GM21529 (cell line): ENCODE measurements around the gene TSPEAR.

Experiments used
- ATAC-seq: cut with Tn5 transposase; IDR thresholded peaks from one replicate; pipeline ENCODE4 v1.9.1; 2021; ENCODE audit not compliant: unreplicated experiment

Gene TSPEAR

GRCh38 chr21:44741921-44742320 is 30.5 kb upstream of the TSPEAR start:
- ATAC-seq, result no peak

GRCh38 chr21:44740742-44741141 is 29.4 kb upstream of the TSPEAR start:
- no peak for ATAC-seq

- no peak for ATAC-seq
These were observed 27.9 kb upstream of the TSPEAR start for GRCh38 chr21:44739316-44739715.

- ATAC-seq, result no peak
These were observed 27.2 kb upstream of the TSPEAR start for GRCh38 chr21:44738621-44739020.

GRCh38 chr21:44737706-44738354 is 26.5 kb upstream of the TSPEAR start:
- no peak for ATAC-seq

GRCh38 chr21:44736291-44737004 is 25.1 kb upstream of the TSPEAR start:
- ATAC-seq, result no peak

- ATAC-seq, result no peak
These were observed 24.4 kb upstream of the TSPEAR start for GRCh38 chr21:44735821-44736220.

- ATAC-seq, result no peak
These were observed 23.5 kb upstream of the TSPEAR start for GRCh38 chr21:44734841-44735240.

- no peak for ATAC-seq
These were observed 22.8 kb upstream of the TSPEAR start for GRCh38 chr21:44734026-44734745.

GRCh38 chr21:44732956-44733355 is 21.6 kb upstream of the TSPEAR start:
- ATAC-seq, result no peak

- ATAC-seq, result no peak
These were observed 20.9 kb upstream of the TSPEAR start for GRCh38 chr21:44732263-44732662.

- no peak for ATAC-seq
These were observed 19.7 kb upstream of the TSPEAR start for GRCh38 chr21:44730951-44731579.

- ATAC-seq, result no peak
These were observed 18.6 kb upstream of the TSPEAR start for GRCh38 chr21:44730028-44730395.

GRCh38 chr21:44729336-44730027 is 18.1 kb upstream of the TSPEAR start:
- ATAC-seq, result no peak

GRCh38 chr21:44728716-44729115 is 17.3 kb upstream of the TSPEAR start:
- no peak for ATAC-seq

GRCh38 chr21:44727757-44728156 is 16.4 kb upstream of the TSPEAR start:
- no peak for ATAC-seq

- ATAC-seq, result no peak
These were observed 15.9 kb upstream of the TSPEAR start for GRCh38 chr21:44727321-44727720.

- no peak for ATAC-seq
These were observed 15.5 kb upstream of the TSPEAR start for GRCh38 chr21:44726826-44727225.

GRCh38 chr21:44724926-44725325 is 13.6 kb upstream of the TSPEAR start:
- ATAC-seq, result no peak

- ATAC-seq, result no peak
These were observed 12.8 kb upstream of the TSPEAR start for GRCh38 chr21:44724196-44724595.
